Stimulated activated CD4-positive, alpha-beta T cell treated with anti-CD3 and anti-CD28 coated beads, Interleukin-4, amount 100 ng/mL, for 1 hour (primary cell): ENCODE measurements around the gene FAM193A.
A peak's percentile ranks its signal among the peaks of the same experiment; 100 is the strongest.
"Not testable (repeated sequence)": the region's sequence is repeated elsewhere in the genome, so short reads cannot be mapped to it uniquely, and the experiment has no call there.

ENCODE experiments used
- DNase-seq: peaks from one replicate; pipeline ENCODE4 v3.0.0-alpha.2; 2020

FAM193A gene, protein sequence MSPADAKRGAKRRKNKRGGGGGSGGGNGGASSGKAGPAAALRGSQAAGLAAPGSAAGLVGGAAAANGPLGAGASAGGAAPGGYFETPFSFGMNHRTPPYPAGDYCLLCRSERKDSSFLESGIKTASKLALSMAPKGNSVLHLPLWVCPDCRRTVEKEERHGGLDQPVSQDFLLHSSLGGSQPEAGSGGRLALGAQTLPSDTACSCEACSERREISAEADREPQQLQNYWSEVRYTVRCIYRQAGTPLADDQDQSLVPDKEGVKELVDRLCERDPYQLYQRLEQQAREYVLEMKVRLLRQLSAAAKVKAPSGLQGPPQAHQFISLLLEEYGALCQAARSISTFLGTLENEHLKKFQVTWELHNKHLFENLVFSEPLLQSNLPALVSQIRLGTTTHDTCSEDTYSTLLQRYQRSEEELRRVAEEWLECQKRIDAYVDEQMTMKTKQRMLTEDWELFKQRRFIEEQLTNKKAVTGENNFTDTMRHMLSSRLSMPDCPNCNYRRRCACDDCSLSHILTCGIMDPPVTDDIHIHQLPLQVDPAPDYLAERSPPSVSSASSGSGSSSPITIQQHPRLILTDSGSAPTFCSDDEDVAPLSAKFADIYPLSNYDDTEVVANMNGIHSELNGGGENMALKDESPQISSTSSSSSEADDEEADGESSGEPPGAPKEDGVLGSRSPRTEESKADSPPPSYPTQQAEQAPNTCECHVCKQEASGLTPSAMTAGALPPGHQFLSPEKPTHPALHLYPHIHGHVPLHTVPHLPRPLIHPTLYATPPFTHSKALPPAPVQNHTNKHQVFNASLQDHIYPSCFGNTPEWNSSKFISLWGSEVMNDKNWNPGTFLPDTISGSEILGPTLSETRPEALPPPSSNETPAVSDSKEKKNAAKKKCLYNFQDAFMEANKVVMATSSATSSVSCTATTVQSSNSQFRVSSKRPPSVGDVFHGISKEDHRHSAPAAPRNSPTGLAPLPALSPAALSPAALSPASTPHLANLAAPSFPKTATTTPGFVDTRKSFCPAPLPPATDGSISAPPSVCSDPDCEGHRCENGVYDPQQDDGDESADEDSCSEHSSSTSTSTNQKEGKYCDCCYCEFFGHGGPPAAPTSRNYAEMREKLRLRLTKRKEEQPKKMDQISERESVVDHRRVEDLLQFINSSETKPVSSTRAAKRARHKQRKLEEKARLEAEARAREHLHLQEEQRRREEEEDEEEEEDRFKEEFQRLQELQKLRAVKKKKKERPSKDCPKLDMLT (N-terminal part only)

DNA sequence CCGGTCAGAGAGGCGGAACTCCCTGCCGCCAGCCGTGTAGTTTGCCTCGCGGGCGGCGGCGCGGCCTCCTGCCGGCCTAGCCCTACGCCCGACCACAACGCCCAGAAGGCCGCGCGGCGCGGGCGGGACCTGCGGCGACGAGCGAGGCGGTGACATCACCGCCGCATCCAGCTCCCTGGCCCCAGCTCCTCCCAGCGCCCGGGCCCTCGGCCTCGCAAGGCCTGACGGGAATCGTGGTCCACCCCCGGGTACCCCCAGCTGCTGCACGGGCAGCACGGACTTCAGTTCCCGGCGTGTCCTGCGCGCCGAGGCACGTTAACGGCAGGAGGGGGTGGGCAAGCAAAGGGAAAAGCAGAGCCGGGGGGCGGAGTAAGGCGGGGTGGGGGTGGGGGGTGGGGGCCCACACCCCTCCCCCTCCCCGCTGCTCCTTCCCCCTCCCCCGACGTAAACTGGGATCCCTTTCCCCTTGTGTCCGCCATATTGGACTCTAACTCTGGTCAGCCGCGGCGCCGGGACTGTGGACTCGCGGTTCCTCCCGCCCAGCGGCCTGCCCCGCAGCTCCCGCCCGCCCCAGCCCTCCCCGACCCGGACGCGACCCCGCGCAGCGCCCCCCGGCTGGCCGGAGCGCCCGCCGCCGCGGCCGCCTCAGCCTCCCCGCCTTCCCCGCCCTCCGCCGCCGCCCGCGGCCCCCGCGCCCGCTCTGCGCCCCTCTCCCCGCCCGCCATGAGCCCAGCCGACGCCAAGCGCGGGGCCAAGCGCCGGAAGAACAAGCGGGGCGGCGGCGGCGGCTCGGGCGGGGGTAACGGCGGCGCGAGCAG is at the start of gene FAM193A:
TSS of gene FAM193A (plus strand) at position 455 of the 818 bp plus-strand sequence. CDS start at position 724, 269 bp downstream.
- DNase-seq, result peak; percentile 98

DNA sequence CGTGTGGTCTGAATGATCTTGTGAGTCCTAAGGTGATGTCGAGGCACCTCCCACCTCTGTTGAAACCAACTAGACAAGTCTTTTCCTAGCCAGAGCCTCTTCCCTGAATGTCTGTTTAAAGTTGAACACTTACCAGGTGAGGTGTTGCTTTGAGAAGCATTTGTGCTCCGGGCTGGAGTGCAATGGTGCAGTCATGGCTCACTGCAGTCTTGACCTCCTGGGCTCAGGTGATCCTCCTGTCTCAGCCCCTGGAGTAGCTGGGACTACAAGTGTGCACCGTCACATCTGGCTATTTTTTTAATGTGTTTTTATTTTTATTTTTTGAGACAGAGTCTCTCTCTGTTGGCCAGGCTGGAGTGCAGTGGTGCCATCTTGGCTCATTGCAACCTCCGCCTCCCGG is 49.5 kb upstream of the FAM193A start:
- DNase-seq, result no peak

DNA sequence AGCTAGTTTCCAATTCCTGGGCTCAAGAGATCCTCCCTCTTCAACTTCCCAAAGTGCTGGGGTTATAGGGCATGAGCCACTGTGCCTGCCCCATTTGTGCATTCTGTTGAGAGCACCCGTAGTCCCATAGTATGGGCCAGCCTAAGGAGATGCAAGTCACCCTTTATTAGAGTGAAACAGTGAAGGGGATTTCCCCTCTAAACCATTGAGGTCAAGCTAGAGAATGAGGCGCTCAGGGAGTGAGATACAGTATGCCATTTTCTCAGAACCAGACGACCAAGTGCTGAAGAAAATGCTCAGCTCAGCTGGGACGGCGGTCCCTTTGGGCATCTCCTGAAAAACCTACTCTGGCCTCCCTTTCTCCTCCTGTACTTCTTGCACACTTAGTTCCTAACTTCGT is 48.8 kb upstream of the FAM193A start:
- no peak for DNase-seq

DNA sequence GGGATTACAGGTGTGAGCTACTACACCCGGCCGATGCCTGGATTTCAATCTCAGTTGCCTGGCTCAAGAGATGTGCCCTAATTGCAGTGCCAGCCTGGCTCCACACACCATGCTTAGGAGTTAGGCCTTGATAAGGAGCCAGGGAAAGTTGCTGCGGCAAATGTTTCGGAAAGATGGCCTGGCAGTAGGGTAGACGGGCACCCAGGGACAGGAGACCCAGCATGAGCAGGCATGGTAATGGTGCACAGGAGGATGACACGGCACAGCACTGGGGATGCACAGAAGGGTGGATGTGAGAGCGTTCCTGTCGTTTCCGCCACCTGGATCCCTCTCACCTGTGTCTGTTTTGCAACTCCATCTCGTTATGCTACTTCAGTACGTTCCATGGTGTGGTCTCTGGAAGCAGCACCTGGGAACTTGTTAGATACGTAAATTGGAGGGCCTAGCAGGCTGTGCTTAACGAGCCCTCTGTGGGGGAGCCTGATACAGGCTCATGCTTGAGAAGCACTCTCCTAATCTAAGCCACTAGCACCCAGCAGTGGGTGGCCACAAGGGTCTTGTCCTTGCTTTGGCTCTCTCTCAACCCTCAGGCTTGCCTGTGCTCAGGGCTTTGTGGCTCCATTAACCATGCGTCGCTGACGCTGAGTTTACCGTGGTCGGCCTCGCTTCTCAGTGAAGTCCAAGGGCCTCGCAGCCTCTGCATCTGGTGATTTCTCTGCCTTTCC is 47.2 kb upstream of the FAM193A start:
- no peak for DNase-seq

DNA sequence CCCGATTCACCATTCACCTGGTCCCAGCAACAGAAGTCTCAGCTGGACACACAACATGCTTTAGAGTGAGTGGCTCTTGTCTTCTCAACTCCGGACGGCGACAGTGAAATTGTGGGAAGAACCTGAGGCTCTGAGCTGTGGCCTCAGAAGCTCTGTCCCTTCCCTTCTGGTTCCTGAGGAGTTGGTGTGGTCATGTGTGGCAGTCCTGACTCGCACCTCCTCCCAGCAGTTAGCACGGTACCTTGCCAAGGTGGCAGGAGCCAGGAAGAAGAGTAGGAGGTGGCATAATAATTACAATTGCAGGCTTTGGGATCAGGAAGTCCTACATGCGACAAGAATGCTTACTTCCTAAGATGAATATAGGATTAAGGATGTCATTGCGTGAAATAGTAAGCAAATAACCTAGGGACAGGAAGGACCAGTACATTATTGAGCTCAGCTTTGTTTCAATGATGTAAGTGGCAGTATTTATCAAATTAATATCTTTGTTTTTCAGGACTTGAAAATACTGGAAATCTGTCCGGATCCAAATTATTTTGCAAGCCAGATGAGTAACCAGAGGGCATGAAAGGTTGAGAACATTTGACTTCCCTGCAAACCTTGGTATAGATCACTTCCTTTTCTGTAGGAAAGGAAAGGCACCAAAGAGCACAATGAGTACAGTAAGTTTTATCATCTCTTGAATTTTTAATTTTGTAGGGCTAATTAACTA is 46.5 kb upstream of the FAM193A start:
- no peak for DNase-seq

DNA sequence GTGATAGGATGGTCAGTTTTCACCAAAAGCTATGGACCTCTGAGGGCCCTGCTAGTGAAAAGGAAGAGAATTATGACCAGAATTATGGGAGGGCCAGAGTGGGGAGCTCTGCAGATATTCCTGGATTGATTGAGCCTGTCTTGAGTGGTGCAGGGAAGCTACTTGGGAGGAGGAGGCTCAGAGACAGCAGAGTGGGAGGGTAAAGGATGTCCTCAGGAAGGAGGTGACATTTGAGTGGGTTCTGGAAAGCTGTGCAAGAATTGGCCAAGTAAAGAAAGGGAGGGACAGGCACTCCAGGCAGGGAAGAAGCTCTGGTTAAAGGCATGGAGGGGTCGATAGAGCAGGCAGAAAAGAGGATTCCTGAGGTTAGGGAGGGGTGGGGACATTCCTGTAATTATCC is 43.5 kb upstream of the FAM193A start:
- no peak for DNase-seq

DNA sequence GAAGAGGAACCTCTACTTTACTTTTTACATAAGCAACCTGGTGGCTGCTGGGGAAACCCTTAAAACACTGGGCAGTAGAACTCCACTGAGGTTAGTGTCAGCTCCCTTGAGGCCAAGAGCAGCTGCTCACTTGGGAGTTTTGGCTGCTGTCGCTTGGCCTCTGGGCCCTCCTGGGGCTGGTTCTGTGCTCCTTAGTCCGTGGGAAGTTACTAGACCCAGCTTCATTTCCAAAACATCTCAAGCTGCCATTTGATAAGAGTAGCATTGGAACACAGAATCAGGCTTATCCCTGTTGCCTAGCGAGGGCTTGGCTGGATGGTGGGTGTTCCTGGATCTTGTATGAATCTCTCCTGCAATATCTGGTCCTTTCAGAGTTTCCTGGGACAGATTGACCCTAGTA is 41.5 kb upstream of the FAM193A start:
- no peak for DNase-seq

DNA sequence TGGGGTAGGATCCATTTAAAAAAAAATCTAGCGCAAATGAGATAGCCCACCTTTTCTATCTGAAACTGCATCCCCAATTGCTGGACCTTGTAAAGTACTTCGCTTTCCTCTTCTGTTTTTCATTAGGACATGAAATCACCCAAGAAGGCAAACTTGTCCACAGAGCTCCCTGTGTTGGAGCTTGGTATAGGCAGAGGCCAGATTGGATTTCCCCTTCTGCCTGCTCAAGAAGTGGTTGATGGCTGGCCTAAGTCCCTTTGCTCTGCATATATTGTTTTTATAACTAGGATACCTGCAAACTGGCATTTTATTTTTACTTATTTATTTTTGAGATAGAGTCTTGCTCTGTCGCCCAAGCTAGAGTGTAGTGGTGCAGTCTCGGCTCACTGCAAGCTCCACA is 39.1 kb upstream of the FAM193A start:
- DNase-seq, result no peak

DNA sequence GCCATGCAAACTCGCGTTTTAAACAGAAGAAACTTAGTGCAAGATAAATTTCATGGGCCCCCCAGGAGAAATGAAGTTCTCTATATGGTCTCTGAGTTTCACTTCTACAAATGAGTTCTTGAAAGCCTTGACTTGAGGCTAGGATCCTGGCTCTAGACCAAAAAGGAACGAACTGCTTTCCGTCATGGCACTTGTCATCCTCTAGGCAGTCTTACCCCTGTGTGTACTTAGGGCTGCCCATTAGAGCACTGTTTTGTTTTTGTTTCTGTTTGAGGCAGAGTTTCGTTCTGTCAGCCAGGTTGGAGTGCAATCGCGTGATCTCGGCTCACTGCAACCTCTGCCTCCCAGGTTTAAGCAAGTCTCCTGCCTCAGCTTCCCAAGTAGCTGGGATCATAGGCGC is 38.5 kb upstream of the FAM193A start:
- DNase-seq, result no peak

DNA sequence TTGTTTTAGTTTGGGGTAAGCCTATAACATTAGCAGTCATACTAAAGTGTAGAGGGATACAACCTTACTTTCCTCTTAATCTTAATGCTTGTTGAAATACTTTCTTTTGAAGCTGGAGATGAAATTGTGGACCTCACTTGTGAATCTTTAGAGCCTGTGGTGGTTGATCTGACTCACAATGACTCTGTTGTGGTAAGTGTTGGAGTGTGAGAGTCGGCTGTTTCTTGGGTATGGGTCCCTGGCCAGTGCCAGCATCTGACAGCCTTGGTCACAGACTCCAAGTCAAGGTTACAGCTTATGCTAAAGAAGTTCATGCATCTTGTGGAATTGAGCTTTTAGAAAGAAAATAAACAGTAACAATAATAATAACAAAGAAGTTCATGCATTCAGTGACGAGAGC is 35.9 kb upstream of the FAM193A start:
- no peak for DNase-seq

DNA sequence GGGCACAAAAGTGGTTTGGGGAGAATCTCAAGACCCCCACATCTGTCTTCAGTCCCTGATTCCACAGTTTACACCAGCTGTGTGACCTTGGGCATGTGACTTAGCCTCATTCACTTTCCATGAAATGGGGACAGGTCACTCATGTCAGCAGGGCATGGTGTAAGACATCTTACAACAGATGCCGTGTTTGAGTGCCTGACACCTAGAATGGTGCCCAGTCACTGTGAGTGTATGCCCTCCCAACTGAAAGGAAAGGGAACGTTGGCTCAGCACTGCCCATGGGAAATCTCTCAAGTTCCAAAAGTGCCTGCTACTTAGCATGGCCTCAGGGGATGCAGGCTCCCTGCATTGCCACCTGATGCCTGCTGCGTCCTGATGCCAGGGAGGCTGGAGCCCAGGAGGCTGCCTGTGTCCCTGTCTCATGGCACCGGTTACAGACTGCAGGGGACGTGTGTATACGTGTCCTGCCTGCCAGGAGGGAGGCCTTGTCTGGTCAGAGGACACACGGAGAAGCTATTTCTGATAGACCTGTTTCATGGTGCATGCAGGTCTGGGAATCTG is 35.3 kb upstream of the FAM193A start:
- DNase-seq, result no peak

DNA sequence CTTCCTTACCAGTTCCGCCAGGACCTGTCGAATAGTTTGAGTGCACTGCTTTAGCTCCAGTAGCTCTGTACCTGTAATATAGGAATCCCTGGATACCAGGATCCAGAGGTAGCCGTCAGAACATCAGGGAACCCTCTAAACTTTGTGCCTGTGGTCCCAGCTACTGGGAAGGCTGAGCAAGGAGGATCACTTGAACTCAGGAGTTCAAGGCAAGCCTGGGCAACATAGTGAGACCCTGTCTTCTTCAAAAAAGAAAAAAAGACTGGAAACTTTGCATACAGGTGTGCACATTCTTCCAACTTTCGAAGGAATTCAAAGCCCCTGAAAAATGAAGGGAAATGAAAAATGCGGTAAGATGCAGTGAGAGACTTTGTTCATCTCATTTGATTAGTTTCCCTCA is 32.6 kb upstream of the FAM193A start:
- DNase-seq, result no peak

DNA sequence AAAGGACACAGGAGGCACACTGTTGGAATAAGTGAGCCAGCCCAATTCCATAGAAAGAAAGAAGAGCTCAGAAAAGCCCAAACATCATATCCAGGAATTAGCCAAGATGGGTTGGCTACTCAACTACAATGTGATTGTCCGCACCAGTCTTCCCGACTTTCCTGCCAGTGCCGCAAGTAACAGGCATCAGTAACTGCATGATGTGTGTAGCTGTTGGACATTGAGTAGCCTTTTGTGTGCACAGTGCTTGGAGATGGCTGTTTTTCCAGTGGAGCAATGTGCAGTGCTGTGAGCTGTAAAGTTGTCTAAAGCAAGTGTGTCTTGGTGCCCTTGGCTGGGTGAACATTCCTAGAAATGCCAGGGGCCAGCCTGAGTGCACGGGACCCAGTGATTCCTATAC is 29.2 kb upstream of the FAM193A start:
- DNase-seq, result no peak

DNA sequence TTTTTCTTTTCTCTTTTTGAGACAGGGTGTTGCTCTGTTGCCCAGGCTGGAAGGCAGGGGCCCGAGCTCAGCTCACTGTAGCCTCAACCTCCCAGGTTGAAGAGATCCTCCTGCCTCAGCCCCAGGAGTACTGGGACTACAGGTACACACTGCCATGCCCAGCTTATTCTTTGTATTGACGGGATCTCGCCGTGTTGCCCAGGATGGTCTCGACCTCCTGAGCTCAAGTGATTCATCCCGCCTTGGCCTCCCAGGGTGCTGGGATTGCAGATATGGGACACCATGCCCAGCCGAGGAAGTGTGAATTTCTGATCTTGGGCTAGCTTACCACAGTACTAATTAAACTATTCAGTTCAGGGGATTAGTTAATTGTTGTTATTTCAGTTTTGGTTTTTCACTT is 28.6 kb upstream of the FAM193A start:
- no peak for DNase-seq

DNA sequence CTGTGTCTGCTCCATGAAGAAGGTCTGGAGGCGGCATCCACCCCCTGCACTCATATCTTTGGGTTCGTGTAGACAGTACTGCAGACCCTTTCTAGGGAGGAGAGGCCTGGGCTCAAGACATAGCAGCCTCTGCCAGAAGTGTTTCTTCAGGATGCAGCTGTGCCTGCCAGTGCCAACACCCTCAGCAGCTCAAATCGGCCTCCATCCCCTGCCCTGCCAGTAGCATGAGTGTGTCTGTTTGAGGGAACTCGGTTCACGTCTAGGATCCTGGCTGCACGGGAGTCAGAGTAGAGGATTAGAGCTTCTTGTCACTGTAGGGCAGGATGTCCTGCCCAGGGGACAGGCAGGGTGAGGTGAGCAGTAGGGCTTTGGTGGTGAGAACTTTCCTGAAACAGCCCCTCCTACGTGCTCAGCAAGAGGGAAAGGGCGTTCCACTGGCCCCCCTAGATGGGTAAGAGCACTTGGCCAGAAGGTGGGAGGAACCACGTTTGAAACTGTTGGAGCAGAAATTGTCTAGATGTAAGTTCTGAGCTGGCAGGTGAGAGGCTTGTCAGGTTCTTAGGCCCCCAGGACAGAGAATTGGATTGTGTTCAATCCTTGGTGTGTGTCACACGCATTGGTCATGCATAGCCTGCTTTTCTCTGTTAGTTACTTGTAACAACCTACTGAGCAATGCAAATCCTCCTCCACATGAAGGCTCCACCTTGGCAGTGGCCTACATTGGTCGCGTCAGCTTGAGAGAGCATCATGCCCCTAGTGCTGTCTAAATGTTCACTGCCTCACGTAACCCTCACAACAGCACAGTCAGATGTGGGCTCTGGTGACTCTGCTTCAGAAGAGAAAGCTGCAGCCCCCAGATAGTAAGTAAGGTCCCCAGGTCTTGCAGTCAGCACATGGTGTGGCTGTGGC is 25.8 kb upstream of the FAM193A start:
- no peak for DNase-seq

DNA sequence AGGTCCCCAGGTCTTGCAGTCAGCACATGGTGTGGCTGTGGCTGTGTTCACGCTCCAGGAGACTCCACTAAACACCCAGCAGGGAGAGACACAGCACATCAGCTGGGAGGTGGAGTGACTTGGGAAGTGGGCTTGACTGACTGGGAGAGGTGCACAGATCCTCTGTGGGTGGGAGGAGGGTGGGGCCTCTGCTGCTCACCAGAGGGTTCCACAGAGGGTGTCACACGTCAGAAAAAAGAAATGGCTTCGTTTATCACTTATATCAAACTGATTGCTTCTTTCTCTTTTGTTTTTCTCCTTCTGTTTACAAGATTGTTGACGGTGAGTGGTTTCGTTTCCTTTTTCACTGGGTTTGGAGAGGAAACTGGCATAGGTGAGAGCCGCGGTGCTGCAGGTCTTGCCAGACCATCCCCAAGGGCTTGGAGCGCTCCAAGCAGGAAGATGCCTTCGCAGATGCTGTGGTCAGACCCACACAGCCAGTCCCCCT is 24.8 kb upstream of the FAM193A start:
- DNase-seq, result no peak

DNA sequence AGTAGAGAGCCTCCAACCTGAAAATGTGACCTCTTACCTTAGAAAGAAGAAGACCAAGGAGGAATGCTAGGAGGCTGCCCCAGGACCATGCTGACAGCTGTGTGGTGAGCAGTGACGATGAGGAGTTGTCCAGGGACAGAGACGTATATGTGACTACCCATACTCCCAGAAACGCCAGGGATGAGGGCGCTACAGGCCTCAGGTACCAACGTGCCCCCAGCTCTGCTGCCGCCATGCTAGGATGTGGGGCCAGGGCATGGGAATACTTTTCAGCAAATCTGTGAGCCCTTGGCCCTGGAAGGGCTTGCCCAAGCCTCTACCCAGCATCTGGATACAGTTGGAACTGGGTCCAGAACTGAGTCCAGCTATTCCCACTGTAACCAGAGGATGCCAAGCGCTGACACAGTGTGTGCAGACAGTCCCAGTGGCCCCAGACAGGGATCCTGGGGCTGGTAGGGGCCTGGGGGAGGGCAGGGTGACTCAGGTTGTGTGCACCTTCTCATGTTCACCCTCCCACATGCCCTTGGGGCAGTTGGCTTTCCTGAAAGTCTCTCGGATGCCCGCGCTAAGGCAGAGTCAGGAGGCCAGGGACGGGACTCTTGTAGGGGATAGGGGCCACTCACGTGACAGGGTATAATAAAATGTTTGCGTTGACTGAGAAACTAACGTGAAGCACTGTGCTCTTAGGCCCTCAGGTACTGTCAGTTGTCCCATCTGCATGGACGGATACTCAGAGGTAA is 23.9 kb upstream of the FAM193A start:
- DNase-seq, result no peak

DNA sequence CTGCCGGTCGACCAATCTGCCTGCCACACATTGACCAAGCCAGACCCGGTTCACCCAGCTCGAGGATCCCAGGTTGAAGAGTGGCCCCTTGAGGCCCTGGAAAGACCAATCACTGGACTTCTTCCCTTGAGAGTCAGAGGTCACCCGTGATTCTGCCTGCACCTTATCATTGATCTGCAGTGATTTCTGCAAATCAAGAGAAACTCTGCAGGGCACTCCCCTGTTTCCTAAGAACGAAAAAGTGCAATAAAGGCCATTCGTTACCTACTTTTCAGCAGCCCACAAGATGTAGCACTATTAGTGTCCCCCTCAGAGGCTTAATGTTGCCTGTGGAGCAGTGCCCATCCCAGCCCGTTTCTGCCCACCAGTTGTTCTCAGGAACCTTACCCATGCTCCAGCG is 22.3 kb upstream of the FAM193A start:
- not testable (repeated sequence) for DNase-seq

DNA sequence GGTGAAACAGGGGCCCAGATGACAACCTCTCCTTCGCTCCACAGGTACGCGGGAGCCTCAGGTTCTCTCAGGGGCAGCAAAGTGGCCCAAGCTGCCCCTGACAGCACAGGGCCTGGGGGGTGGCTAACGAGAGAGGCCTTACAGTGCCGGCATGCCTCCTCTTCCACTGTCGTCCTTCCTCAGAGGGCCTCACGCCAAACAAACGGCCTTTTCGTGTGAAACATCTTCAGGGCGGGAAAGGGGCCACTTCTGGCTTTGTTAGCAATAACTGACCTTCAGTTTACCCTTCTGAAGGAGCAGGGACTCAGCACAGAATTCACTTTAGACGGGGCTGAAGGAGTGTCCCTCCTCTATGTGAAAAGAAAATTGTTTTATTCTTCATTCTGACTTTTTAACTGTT is 21.5 kb upstream of the FAM193A start:
- not testable (repeated sequence) for DNase-seq
